ENCODE data around the gene SLC44A1. TPM values are rescaled to one million over a fixed set of nuclear protein-coding genes. Genes with fewer than 3 reads are reported as not detected.

The SLC44A1 gene
- polyA plus RNA-seq, 1 experiment = 6.6 TPM

GRCh38 chr9:105329719-105330062 lies 85.2 kb downstream of the SLC44A1 start:
- Histone ChIP-seq H3K27me3 (ENCODE audit: control insufficient read depth, insufficient read depth, low read length) (no peaks in the 10 kb centered on the region), H3K4me3 (ENCODE audit: low read depth, low read length) (no peak overlapping the region), H3K36me3 (ENCODE audit: control insufficient read depth, insufficient read depth, low read length) (no peaks in the 10 kb centered on the region)
- POLR2A ChIA-PET = no interaction called here
- CTCF ChIA-PET = interaction anchor here (1.7 kb wide), 1 partner anchor 15 kb away, joined by 4 read pairs; no protein-coding TSS in a partner anchor
- DNase-seq (ENCODE audit: low read depth) = no peak
- no peak for TF ChIP-seq CTCF (IDR thresholded peaks at IDR 0.05; ENCODE audit: insufficient read depth, low read depth, low read length)

GRCh38 chr9:105330201-105330600 lies 85.8 kb downstream of the SLC44A1 start:
- POLR2A ChIA-PET = no interaction called here
- Histone ChIP-seq H3K36me3 (ENCODE audit: control insufficient read depth, insufficient read depth, low read length) (no peaks in the 10 kb centered on the region), H3K27me3 (ENCODE audit: control insufficient read depth, insufficient read depth, low read length) (no peaks in the 10 kb centered on the region), H3K4me3 (ENCODE audit: low read depth, low read length) (no peak overlapping the region)
- CTCF ChIA-PET = interaction anchor here (1.5 to 1.7 kb wide), 2 partner anchors 13 to 16 kb away, joined by 3 to 4 read pairs; no protein-coding TSS in a partner anchor
- no peak for DNase-seq (ENCODE audit: low read depth)
- TF ChIP-seq CTCF (IDR thresholded peaks at IDR 0.05; ENCODE audit: insufficient read depth, low read depth, low read length) = no peak

- POLR2A ChIA-PET = no interaction called here
- H3K4me3 ChIP-seq (ENCODE audit: low read depth, low read length) = no peak overlapping the region
- CTCF ChIA-PET = interaction anchor here (1.5 to 1.7 kb wide), 2 partner anchors 12 to 16 kb away, joined by 3 to 4 read pairs; no protein-coding TSS in a partner anchor
- no peak for TF ChIP-seq CTCF (IDR thresholded peaks at IDR 0.05; ENCODE audit: insufficient read depth, low read depth, low read length)
- H3K27me3 ChIP-seq (ENCODE audit: control insufficient read depth, insufficient read depth, low read length) = no peaks in the 10 kb centered on the region
- no peak for DNase-seq (ENCODE audit: low read depth)
- no peaks in the 10 kb centered on the region for H3K36me3 ChIP-seq (ENCODE audit: control insufficient read depth, insufficient read depth, low read length)
Observed at GRCh38 chr9:105330755-105331154, 86.3 kb downstream of the SLC44A1 start.

- no peak for TF ChIP-seq CTCF (IDR thresholded peaks at IDR 0.05; ENCODE audit: insufficient read depth, low read depth, low read length)
- Histone ChIP-seq H3K36me3 (ENCODE audit: control insufficient read depth, insufficient read depth, low read length) (no peaks in the 10 kb centered on the region), H3K27me3 (ENCODE audit: control insufficient read depth, insufficient read depth, low read length) (no peaks in the 10 kb centered on the region), H3K4me3 (ENCODE audit: low read depth, low read length) (no peak overlapping the region)
- CTCF ChIA-PET = interaction anchor here (1.5 to 1.7 kb wide), 2 partner anchors 12 to 17 kb away, joined by 3 to 4 read pairs; no protein-coding TSS in a partner anchor
- POLR2A ChIA-PET = no interaction called here
- DNase-seq (ENCODE audit: low read depth) = no peak
Observed at GRCh38 chr9:105331160-105331559, 86.7 kb downstream of the SLC44A1 start.

GRCh38 chr9:105331755-105332154 lies 87.3 kb downstream of the SLC44A1 start:
- no peak for TF ChIP-seq CTCF (IDR thresholded peaks at IDR 0.05; ENCODE audit: insufficient read depth, low read depth, low read length)
- no peaks in the 10 kb centered on the region for H3K36me3 ChIP-seq (ENCODE audit: control insufficient read depth, insufficient read depth, low read length)
- ChIA-PET CTCF (interaction anchor here (1.5 kb wide), 1 partner anchor 11 kb away, joined by 3 read pairs; no protein-coding TSS in a partner anchor), POLR2A (no interaction called here)
- no peak for DNase-seq (ENCODE audit: low read depth)
- no peaks in the 10 kb centered on the region for H3K27me3 ChIP-seq (ENCODE audit: control insufficient read depth, insufficient read depth, low read length)
- no peak overlapping the region for H3K4me3 ChIP-seq (ENCODE audit: low read depth, low read length)
